GM18508 (cell line): ENCODE data around the gene TMEM134.
"Not testable (repeated sequence)": the region's sequence is repeated elsewhere in the genome, so short reads cannot be mapped to it uniquely, and the experiment has no call there.

ENCODE experiments used
- ATAC-seq: cut with Tn5 transposase; IDR thresholded peaks from one replicate; pipeline ENCODE4 v1.9.1; 2021; ENCODE audit warnings: moderate number of reproducible peaks; ENCODE audit not compliant: insufficient read depth, unreplicated experiment

Gene TMEM134

GRCh38 chr11:67486481-67487195 lies 17.6 kb upstream of the TMEM134 start:
- ATAC-seq = no peak

- ATAC-seq = not testable (repeated sequence)
Observed at GRCh38 chr11:67485873-67486361, 16.9 kb upstream of the TMEM134 start.

GRCh38 chr11:67484847-67485311 lies 15.8 kb upstream of the TMEM134 start:
- no peak for ATAC-seq

- ATAC-seq = no peak
Observed at GRCh38 chr11:67483831-67484665, 15.0 kb upstream of the TMEM134 start.

- ATAC-seq = peak; percentile 44
Observed at GRCh38 chr11:67482827-67483798, 14.1 kb upstream of the TMEM134 start, which contains the start of gene AIP. Gene AIP (plus strand): TSS chr11:67483026. CDS start chr11:67483159, 133 bp downstream.

GRCh38 chr11:67482275-67482826 lies 13.3 kb upstream of the TMEM134 start:
- ATAC-seq = peak; percentile 1

GRCh38 chr11:67477344-67478050 lies 8.4 kb upstream of the TMEM134 start:
- not testable (repeated sequence) for ATAC-seq

- ATAC-seq = not testable (repeated sequence)
Observed at GRCh38 chr11:67476692-67477091, 7.6 kb upstream of the TMEM134 start.

- ATAC-seq = no peak
Observed at GRCh38 chr11:67472882-67473281, 3.8 kb upstream of the TMEM134 start.

GRCh38 chr11:67470337-67471002 lies 1.4 kb upstream of the TMEM134 start:
- no peak for ATAC-seq

GRCh38 chr11:67469508-67469811 lies 409 bp upstream of the TMEM134 start:
- no peak for ATAC-seq

- ATAC-seq = no peak
Observed at GRCh38 chr11:67468456-67468758, 644 bp downstream of the TMEM134 start.

- no peak for ATAC-seq
Observed at GRCh38 chr11:67468056-67468455, 995 bp downstream of the TMEM134 start.

- ATAC-seq = no peak
Observed at GRCh38 chr11:67466962-67467771, 1.9 kb downstream of the TMEM134 start.

- ATAC-seq = no peak
Observed at GRCh38 chr11:67466367-67466766, 2.7 kb downstream of the TMEM134 start.

- not testable (repeated sequence) for ATAC-seq
Observed at GRCh38 chr11:67465530-67465929, 3.5 kb downstream of the TMEM134 start.

- ATAC-seq = no peak
Observed at GRCh38 chr11:67465189-67465510, 3.9 kb downstream of the TMEM134 start.
